NCI-H2196 treated with DMSO at 0.1 percent for 48 hours (cell line): Measurements from ENCODE around the gene PAX7.
"Not testable (repeated sequence)": the region's sequence is repeated elsewhere in the genome, so short reads cannot be mapped to it uniquely, and the experiment has no call there.

ENCODE experiments used
- DNase-seq: peaks from one replicate; lab custom pipeline; 2025; ENCODE audit not compliant: unreplicated experiment; lab: John Stamatoyannopoulos, UW

The PAX7 gene

DNA sequence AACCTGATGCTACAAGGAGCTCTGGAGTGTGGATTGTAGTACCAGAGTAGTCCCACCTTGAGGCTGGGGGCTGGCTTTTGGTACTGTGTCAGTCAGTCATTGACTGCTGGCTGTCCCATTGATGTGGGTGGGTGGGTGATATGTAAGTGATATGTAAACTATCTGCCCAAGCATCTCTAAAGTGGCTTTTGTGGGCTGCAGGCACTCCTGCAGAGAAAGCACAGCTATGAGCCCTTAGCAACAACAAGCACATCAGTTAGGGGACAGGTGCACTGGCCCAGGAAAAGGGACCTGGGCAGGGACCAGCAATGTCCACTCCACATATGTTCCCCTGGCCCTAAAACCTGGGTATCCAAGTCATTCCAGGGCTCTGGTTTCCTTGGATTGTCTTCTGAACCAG, 118.9 kb downstream of the PAX7 start:
- no peak for DNase-seq

DNA sequence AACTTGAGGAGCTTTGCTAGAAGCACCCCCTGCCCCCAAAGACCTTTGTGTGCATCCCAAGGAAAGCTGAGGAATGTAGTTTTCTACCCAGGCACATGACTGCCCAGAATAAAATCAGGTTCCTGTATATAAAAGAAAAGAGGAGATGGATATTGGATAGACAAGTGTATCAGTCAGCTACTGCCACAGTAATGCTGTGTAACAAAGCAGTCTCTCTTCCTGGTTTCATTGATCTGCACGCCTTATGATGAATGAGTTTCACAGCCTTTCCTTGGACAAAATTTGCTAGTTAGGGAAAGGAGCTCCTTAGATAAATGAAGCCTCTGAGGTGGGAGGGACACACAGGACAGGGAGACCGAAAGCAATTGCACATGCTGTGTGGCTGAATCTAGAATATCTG, 120.0 kb downstream of the PAX7 start:
- no peak for DNase-seq

DNA sequence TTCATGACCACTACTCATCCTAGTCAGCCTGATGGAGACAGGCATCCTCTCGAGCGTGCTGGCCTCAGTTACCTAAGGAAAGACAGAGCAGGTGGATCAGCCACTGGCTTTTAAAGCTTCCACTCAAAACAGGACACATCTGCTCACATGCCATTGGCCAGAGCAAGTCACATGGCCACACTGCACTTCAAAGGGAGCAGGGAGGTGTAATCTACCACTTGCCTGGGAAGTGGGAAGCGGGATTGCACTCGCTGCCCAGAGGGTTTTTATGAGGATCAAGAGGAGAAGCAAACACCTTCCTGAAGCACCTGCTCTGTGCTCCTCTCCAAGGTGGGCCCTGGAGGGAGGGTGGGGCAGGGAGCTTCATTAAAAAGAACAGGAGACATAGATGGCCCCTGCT, 120.8 kb downstream of the PAX7 start:
- peak; percentile 23 for DNase-seq

DNA sequence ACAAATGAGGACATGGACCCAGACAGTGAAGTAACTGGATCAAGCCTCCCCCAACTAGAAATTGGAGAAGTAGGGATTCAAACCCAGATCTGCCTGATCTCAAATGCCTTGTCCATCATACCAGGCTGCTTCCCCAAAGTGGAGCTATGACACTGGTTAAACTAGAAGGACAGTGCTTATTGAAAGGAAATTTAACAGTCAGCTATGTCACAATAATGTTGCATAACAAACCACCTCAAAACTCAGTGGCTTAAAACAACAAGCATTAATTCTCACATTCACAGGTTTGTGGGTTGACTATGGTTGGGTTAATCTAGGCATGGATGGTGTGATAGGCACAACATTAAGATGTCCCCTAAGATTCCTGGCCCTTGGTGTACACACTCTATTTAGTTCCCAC, 121.8 kb downstream of the PAX7 start:
- no peak for DNase-seq

DNA sequence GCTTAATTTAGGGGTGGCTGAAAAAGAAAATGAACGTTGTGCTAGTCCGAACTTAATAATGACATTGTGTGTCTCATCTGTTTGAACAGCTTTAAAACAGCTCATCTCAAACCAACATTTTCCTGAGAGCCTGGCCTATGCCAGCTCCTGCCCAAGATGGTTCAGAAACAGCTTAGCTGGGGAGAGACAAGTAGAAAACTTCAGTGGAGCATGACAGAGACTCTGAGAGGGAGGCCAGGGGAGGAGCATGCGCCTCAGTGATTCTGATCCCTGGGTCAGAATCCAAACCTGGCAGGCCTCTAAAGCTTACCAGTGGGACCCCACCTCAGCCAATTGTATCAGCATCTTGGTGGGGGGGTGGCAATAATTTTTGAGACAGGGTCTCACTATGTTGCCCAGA, 129.5 kb downstream of the PAX7 start:
- no peak for DNase-seq

DNA sequence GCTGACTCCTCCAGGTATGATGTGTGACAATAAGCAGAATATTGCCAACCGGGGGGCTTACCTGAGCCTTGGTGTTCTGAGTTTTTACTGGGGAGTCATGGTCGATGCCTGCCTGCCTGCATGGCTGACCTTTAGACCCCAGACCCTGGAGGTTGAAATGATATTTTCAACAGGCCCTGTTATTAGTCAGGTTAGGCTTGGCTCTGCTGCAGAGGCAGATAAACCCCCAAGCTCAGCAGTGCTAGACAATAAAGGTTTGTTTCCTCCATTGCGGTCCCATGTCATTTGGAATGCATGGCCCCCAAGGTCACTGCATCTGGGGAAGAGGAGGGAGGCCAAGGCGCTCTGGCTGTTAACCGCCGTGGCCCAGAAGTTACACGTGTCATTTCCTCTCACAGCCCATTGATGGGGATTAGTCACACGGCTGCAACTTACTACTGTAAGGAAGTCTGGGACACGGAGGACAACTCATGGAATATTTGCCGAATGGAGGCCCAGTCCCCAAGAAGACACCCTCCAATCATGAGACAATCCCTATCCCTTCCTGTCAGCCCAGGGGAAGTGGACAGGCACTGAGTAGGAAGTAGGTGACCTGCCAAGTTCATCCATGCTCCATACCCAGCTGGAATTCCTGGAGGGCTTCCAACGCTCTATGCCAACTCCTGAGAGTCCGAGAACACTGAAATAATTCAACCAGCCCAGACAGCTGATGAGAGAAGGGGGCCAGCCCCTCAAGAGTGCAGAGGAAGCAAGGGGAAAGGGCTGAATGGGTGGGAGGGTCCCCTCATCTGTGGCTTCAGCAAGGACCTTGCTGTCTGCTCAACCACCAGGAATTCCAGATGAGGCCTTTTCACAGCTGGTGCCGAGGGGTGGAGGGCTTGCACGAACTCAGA, 131.5 kb downstream of the PAX7 start:
- no peak for DNase-seq

DNA sequence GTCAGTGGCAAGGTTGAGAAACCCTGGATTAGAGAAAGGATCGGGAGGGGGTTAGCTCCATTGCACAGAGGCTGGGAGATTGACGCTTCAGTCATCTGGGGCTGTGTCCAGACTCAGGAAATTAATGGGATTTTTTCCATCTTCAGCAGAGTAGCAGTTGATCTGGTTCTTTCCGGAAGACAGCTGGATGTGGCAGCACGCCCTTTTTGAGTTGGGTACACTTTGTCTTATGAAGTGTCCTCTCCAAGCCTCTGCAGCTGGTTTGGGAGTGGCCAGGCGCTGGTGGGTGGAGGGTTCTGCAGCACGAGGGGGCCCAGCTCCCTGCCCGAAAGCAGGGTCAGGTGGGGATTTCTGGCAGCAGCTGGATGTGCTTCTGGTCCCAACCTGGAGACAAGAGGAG, 133.7 kb downstream of the PAX7 start:
- no peak for DNase-seq

DNA sequence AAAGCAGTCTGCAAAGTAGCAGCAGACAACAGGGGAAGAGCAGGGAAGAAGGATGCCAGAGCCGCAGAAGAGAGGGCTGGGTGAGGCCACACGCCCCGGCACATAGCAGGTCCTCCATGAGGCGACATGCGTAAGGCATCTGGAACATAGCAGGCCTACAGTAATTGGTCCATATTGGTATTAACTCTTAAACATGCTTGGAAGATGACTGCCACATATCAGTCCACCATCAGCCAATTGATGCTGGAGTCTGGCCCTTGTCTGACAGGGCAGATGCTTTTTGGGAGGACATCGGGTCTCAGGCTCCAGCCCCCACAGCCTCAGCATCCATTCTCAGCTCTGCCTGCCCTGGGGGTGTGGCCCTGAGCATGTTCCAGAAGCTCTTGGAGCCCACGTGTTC, 135.1 kb downstream of the PAX7 start:
- DNase-seq = no peak

DNA sequence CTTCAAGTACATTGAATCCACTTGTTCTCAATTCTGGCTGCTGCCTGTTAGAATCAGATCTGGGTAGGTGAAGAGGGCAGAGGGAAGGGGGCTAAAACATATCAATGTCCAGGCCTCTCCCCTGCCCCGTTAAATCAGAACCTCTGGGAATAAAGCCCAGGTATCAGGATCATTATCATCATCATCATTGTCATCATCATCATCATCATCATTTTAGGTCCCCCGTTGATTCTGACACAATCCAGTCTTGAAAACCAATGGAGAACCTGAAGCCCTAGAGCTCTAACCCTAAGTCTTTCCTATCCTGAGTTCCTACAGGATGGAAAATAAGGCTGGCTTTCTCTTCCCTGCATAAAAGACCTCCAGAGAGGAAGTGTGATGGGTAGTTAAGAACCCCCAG, 135.7 kb downstream of the PAX7 start:
- DNase-seq = no peak

DNA sequence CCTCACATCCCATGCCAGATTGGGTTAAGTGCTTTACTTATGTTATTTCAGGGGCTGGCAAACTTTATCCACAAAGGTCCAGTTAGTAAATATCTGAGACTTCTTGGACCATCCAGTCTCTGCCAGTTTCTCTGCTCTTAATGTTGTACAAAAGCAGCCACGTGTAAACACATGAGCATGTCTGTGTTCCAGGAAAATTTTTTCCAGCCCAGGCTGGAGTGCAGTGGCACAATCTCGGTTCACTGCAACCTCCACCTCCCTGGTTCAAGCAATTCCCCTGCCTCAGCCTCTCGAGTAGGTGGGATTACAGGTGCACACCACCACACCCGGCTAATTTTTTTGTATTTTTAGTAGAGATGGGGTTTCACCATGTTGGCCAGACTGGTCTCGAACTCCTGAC, 136.9 kb downstream of the PAX7 start:
- DNase-seq = not testable (repeated sequence)

DNA sequence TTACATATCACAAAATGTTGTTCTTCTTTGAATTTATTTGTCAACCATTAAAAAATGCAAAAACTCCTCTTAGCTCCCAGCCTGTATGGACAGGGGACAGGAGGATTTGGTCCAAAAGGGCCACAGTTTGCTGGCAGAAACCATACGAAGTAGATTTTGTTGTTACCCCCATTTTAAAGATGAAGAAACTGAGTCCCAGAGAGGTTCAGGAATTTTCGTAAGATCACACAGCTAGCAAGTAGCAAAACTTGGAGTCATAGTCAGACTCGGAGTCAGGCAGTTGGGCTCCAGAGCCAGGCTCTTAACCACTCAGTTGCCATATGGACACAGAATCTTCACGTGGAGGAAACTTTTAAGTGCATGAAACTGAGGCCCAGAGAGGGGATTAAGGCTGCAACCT, 137.4 kb downstream of the PAX7 start:
- DNase-seq = no peak

DNA sequence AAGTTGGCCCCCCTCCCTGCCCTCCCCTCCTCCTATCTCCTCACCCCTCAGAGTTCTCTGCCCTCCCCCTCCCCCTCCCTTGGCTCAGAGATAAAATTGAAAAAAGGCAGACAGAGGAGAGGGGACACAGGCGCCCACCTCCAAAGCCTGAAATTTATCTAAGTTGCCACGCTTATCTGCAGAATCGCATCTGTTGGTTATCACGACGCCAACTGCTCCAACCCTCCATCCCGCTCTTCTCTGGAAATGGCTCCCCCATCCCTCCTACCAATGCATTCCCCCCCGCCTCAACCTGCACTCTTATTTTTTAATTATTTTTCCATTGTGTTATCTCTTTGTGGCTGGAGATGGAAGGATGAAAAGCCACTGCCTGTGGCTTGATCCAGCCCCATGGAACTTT, 138.5 kb downstream of the PAX7 start:
- DNase-seq = no peak

DNA sequence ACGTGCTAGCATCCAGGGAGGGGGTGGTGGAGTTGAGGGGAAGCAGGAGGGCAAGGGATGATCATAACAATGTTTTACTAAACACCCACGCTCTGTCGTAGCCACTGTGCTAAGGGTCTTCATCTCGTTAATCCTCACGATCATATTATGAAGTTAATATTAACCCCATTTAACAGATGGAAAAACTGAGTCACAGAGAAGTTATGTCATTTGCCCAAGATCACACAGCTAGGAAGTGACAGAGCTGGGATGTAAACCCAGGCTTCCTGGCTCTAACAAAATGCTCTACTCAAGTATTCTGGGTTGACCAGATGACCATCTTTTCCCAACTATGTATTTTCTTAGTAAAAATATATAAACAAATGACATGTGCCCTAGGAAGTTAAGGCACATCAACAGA, 140.2 kb downstream of the PAX7 start:
- no peak for DNase-seq

DNA sequence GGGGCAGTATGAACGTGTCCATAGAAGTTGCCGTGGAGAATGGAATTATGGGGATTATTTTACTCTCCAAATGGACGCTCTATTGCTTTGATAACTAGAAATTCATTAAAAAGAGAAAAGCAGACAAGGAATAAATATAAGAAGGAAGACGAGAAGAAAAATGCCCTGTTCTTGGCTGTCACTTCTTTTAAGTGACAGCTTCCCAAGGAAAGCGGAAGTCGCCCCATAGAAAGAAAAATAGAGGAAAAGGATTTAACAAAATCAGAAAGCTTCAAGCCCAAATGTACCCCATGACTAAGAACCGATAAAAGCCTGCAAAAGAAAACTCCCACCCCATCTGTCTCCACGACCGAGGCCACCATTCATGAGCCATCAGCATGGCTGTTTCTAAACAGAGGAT, 143.1 kb downstream of the PAX7 start:
- DNase-seq = no peak

DNA sequence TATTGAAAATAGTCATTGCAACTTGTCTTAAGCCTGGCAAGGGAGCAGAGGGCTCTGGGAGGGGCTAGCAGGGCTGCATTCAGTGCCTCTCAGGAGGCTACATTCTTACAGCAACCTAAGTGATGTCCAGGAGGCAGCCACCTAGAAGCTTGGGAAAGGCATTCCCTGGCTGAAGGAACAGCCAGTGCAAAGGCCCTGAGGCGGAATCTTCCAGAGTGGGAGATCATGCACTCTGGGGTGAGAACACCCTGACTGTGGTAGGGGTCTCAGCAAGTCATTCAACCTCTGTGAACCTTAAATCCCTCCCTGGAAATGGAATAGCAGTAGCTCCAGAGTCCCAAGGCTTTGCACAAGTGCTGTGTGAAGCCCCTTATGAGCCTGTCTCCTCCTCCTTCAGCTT, 144.7 kb downstream of the PAX7 start:
- DNase-seq = no peak

DNA sequence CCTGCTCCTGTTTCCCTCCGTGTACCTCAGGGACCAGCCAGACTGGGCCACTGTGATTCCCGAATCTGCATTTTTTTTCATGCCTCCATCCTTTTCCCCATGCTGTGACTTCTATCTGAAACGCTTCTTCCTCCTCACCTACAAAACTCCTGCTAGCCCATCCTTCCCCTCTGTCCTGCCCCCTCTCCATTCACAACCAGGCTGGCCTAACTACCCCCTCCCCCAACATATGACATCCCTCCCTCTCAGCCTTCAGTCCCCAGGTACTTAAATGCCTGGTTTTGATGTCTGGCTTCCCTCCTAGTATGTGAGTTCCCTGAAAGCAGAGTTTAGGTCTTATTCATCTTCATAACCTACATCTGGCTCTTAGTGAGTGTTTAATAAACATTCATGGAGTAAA, 146.1 kb downstream of the PAX7 start:
- no peak for DNase-seq

DNA sequence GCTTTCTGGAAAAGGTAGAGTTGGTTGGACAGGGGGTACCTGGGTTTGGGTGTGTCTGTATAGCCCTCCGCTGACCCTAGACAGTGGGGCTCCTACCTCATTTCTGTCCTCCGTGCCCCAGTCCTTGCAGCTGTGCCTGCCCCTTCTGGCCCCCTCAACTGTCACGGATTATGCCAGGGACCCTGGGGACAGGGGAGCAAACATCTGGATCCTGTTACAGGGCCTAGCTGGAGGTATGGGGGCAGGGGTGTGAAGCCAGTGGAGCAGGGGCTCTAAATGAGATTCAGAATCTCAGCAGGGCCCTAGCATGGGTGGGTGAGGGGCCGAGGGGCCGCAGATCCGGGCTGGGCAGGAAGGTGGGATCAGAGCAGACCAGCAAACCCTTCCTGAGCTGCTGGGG, 147.8 kb downstream of the PAX7 start:
- DNase-seq = no peak

DNA sequence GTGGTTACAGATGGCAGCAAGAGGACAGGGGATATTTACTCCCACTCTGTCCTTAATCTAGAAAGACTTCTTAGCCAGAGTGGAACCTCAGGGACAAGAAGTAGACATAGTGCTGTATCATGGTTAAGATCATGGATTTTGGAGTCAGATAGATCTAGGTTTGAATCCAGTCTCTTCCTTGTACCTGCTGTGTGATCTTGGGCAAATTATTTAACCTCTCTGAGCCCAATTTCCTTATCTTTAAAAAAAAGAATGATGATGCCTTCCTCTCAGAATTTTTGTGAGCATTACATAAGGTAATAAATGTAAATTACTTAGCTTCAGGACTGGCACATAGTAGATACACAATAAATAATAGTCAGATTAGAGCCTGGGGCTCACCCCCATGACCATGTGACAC, 150.4 kb downstream of the PAX7 start:
- DNase-seq = no peak

DNA sequence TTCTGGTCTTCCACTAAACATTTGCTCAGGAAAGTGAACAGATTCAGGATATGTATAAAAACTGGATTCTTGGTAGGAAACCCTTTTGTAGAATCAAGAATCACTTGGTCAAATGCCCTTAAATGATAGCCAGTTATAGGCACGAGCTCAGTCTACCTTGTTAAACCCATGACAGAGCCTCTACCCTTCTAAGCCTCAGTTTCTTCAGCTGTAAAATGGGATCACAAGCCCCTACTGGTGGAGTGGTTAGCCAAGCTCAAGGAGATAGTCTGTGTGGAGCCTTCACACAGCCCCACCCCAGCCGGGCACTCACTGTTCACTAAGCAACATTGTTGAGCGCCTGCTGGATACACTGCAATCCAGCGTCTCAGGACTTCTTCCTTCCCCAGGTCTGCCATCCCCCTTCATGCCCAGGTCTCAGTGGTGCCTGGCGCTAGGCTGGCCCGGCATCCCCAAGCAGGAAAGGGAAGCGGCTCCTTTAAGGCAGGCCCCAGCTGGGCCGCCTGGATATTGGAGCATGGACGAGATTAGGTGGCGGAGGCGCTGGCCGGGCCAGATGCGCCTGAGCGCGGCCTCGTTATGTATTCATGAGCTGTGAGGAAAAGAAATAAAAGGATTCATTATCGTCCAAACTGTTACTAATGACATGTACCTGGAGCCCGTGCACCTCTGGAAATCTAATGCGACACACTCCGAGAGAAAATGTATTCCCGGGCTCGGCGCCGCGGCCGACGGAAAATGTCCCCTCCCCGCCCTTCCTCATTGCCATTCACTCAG, 153.2 kb downstream of the PAX7 start:
- DNase-seq = no peak

DNA sequence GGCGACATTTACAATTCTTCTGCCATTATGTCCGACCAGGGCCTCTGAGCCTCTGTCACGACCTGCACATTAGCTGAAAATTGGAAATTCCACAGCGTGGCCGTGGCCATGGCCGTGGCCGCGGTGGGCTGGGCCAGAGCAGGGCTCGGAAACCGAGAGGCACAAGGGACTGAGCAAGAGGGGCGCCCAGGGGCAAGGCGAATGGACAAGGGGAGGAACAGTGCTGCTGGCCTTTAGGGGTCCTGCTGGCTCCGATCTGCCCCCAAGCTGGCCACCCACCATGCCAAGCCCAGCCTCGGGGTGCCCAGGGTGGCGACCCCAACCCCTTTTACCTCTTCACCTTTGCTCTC, 153.8 kb downstream of the PAX7 start:
- DNase-seq = no peak

DNA sequence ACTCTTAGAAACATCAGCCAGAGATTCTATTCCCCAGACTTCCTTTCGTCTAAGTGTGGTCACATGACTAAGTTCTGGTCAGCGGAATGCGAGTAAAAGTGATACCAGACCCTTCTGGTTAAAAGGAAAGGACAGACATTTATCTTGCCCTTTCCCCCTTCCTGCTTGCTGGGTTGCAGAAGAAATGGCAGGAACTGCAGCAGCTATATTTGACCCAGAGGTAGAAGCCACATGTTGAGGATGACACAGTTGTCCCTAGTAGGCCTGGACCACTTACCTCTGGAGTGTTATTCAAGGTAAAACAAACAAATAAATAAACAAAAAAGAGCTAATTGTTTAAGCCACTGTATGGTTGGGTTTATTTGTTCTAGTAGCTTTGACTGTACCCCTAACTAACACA, 155.5 kb downstream of the PAX7 start:
- DNase-seq = no peak

DNA sequence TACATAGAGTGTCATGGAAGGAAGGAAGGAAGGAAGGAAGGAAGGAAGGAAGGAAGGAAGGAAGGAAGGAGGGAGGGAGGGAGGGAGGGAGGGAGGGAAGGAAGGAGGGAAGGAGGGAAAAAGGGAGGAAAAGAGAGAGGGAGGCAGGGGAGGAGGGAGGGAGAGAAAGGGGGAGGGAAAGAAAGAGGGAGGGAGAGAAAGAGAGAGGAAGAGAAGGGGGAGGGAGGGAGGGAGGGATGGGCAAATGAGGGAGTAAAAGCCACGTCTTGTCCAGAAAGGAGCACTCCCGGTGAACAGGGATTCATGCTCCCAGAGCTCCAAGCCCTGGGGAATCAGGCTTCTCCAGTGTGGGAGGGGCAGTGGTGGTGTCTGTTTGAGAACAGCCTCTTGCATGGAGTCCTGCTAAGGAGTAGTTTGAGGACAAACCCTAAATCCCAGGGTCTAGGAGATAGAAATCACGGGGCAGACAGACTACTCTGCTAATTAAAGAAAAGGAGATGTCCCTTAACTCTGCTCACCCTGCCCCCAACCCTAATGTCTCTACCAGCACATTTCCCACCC, 157.3 kb downstream of the PAX7 start:
- no peak for DNase-seq
